IMR-90 (cell line): ENCODE data around the gene ATP5PD. TPM values are rescaled to one million over a fixed set of nuclear protein-coding genes. Genes with fewer than 3 reads are reported as not detected.
A peak's percentile ranks its signal among the peaks of the same experiment; 100 is the strongest.

Source experiments
- ATAC-seq: fragments of 200-7000 bp; cut with Tn5 transposase; 2 replicates; pipeline ENCODE4 v1.9.1; 2020; ENCODE audit warnings: low read depth, mild to moderate bottlenecking, moderate library complexity
- BruUV-seq: library from RNA; stranded (reverse); fragments of 400-500 nt; replicated peaks from 2 replicates; lab custom pipeline; 2021; lab: Mats Ljungman, UMichigan
- CTCF ChIA-PET: fragments of 300-600 bp; formaldehyde crosslinking; extraction: SDS; loops from one replicate; lab custom pipeline; 2021; ENCODE audit warnings: antibody characterized with exemption; lab: Yijun Ruan, JAX
- POLR2A ChIA-PET: fragments of 300-600 bp; sonication (Branson Sonifier 250); formaldehyde crosslinking; loops from one replicate; lab custom pipeline; 2022; ENCODE audit warnings: antibody characterized with exemption; ENCODE audit not compliant: unreplicated experiment; lab: Charles Lee
- DNase-seq: peaks from one replicate; pipeline ENCODE4 v3.0.0; 2013
- H2AFZ ChIP-seq: replicated peaks from 2 replicates; pipeline ENCODE3; 2013; ENCODE audit warnings: low read length, mild to moderate bottlenecking; ENCODE audit not compliant: poor library complexity
- H2AK5ac ChIP-seq: 2 replicates; pipeline ENCODE4 v1.6.1; 2013; ENCODE audit warnings: low read depth, low read length, inconsistent platforms
- H2AK9ac ChIP-seq: replicated peaks from 2 replicates; pipeline ENCODE3; 2013; ENCODE audit warnings: mild to moderate bottlenecking, low read depth, low read length, moderate library complexity; ENCODE audit not compliant: poor library complexity
- H2BK120ac ChIP-seq: 2 replicates; pipeline ENCODE4 v1.6.1; 2013; ENCODE audit warnings: low read depth, low read length, inconsistent platforms
- H2BK15ac ChIP-seq: 3 replicates; pipeline ENCODE4 v1.6.1; 2013; ENCODE audit warnings: low read depth, low read length, inconsistent platforms
- H2BK20ac ChIP-seq: 2 replicates; pipeline ENCODE4 v1.6.1; 2013; ENCODE audit warnings: low read depth, mild to moderate bottlenecking, inconsistent platforms, low read length, moderate library complexity
- H2BK5ac ChIP-seq: 2 replicates; pipeline ENCODE4 v1.6.1; 2013; ENCODE audit warnings: mild to moderate bottlenecking, low read depth, low read length, inconsistent platforms; ENCODE audit not compliant: poor library complexity, severe bottlenecking
- H3K14ac ChIP-seq: replicated peaks from 2 replicates; pipeline ENCODE4 v1.6.1; 2013; ENCODE audit warnings: low read depth, low read length, inconsistent platforms
- H3K18ac ChIP-seq: 2 replicates; pipeline ENCODE4 v1.6.1; 2013; ENCODE audit warnings: low read depth, low read length, control low read depth
- H3K23ac ChIP-seq: 2 replicates; pipeline ENCODE4 v1.6.1; 2013; ENCODE audit warnings: low read depth, low read length, inconsistent platforms
- H3K27ac ChIP-seq: 2 replicates; pipeline ENCODE4 v1.5.1; 2013; ENCODE audit warnings: mild to moderate bottlenecking, control low read depth, low read length; ENCODE audit not compliant: insufficient read depth
- H3K27me3 ChIP-seq: 2 replicates; pipeline ENCODE4 v1.6.1; 2013; ENCODE audit warnings: low read length; ENCODE audit not compliant: control insufficient read depth, insufficient read depth
- H3K36me3 ChIP-seq: 2 replicates; pipeline ENCODE4 v1.6.1; 2013; ENCODE audit warnings: low read length, mixed read lengths; ENCODE audit not compliant: control insufficient read depth, insufficient read depth
- H3K4ac ChIP-seq: 2 replicates; pipeline ENCODE4 v1.6.1; 2013; ENCODE audit warnings: low read depth, low read length, inconsistent platforms
- H3K4me1 ChIP-seq: 2 replicates; pipeline ENCODE4 v1.6.1; 2013; ENCODE audit warnings: low read length, mixed read lengths; ENCODE audit not compliant: control insufficient read depth, insufficient read depth
- H3K4me2 ChIP-seq: 2 replicates; pipeline ENCODE4 v1.6.1; 2013; ENCODE audit warnings: low read depth, mild to moderate bottlenecking, control low read depth, low read length, moderate library complexity
- H3K4me3 ChIP-seq: 2 replicates; pipeline ENCODE4 v1.5.1; 2013; ENCODE audit warnings: low read depth, mild to moderate bottlenecking, control low read depth, low read length, moderate library complexity; ENCODE audit not compliant: insufficient read depth
- H3K56ac ChIP-seq: 2 replicates; pipeline ENCODE4 v1.6.1; 2013; ENCODE audit warnings: low read length, inconsistent platforms; ENCODE audit not compliant: insufficient read depth; ENCODE audit errors: extremely low read depth
- H3K79me1 ChIP-seq, 2 experiments: 2 replicates each; pipeline ENCODE4 v1.6.1; 2013; ENCODE audit warnings: low read length in 2 of 2, inconsistent platforms in 1 of 2, low read depth in 1 of 2
- H3K9ac ChIP-seq: 2 replicates; pipeline ENCODE4 v1.6.1; 2013; ENCODE audit warnings: low read depth, low read length, control low read depth
- H3K9me1 ChIP-seq: 2 replicates; pipeline ENCODE4 v1.6.1; 2013; ENCODE audit warnings: low read length, inconsistent platforms; ENCODE audit not compliant: insufficient read depth
- H3K9me3 ChIP-seq: 2 replicates; pipeline ENCODE4 v1.6.1; 2013; ENCODE audit warnings: low read length; ENCODE audit not compliant: control insufficient read depth, insufficient read depth
- H4K20me1 ChIP-seq: 2 replicates; pipeline ENCODE4 v1.6.1; 2013; ENCODE audit warnings: low read length, inconsistent platforms; ENCODE audit not compliant: insufficient read depth
- H4K5ac ChIP-seq: 2 replicates; pipeline ENCODE4 v1.6.1; 2013; ENCODE audit warnings: mild to moderate bottlenecking, low read depth, low read length, control low read depth
- H4K8ac ChIP-seq, 2 experiments: 2 replicates each; pipeline ENCODE4 v1.6.1; 2013; ENCODE audit warnings: low read depth in 2 of 2, low read length in 2 of 2, control low read depth in 1 of 2, inconsistent platforms in 1 of 2
- H4K91ac ChIP-seq: 2 replicates; pipeline ENCODE4 v1.6.1; 2013; ENCODE audit warnings: low read depth, low read length, inconsistent platforms; ENCODE audit not compliant: insufficient read depth
- BHLHE40 ChIP-seq: fragments of 150-350 bp; IDR thresholded peaks from 2 replicates; pipeline ENCODE4 v1.6.1; 2016; ENCODE audit warnings: mild to moderate bottlenecking, low read depth, low read length
- CEBPB ChIP-seq: IDR thresholded peaks from 2 replicates; pipeline ENCODE4 v1.6.1; 2012; ENCODE audit warnings: low read depth, low read length, improper control_type of control experiment
- CHD1 ChIP-seq: IDR thresholded peaks from 2 replicates; pipeline ENCODE4 v1.6.1; 2012; ENCODE audit warnings: low read depth, low read length, improper control_type of control experiment
- FOS ChIP-seq: fragments of 150-350 bp; IDR thresholded peaks from 2 replicates; pipeline ENCODE4 v1.6.1; 2016; ENCODE audit warnings: low read depth, low read length
- MAZ ChIP-seq: IDR thresholded peaks from 2 replicates; pipeline ENCODE4 v1.6.1; 2012; ENCODE audit warnings: low read depth, mild to moderate bottlenecking, low read length, improper control_type of control experiment, moderate library complexity, borderline replicate concordance
- MXI1 ChIP-seq: IDR thresholded peaks from 2 replicates; pipeline ENCODE4 v1.6.1; 2012; ENCODE audit warnings: low read depth, mild to moderate bottlenecking, low read length, moderate library complexity, borderline replicate concordance
- NFE2L2 ChIP-seq: fragments of 150-350 bp; IDR thresholded peaks from 2 replicates; pipeline ENCODE4 v1.6.1; 2016; ENCODE audit warnings: low read depth, mild to moderate bottlenecking, low read length
- RAD21 ChIP-seq: IDR thresholded peaks from 2 replicates; pipeline ENCODE4 v1.6.1; 2012; ENCODE audit warnings: low read length, improper control_type of control experiment
- RCOR1 ChIP-seq: IDR thresholded peaks from 2 replicates; pipeline ENCODE4 v1.6.1; 2012; ENCODE audit warnings: mild to moderate bottlenecking, low read length, improper control_type of control experiment; ENCODE audit not compliant: insufficient replicate concordance
- RFX5 ChIP-seq: IDR thresholded peaks from 2 replicates; pipeline ENCODE4 v1.8.0; 2012; ENCODE audit warnings: low read depth, mild to moderate bottlenecking, low read length, moderate library complexity
- WGBS, 2 experiments: methylation state at CpG; one replicate each; pipeline versions ENCODE4 v1.1.5 to v1.1.7; 2013; ENCODE audit warnings: missing lambda C conversion rate in 2 of 2; ENCODE audit not compliant: insufficient read length in 1 of 2; ENCODE audit errors: extremely low coverage in 2 of 2; 5-methylcytosine and 5-hydroxymethylcytosine counted together
- dilution Hi-C: fragments of 300-500 bp; cut with HindIII; formaldehyde crosslinking; loops from one replicate; pipeline ENCODE4 v1.14.3; 2018; ENCODE audit warnings: low sequenced_read_pairs; ENCODE audit not compliant: unreplicated experiment
- in situ Hi-C: fragments of 300-500 bp; cut with MboI; formaldehyde crosslinking; loops from 3 replicates; pipeline ENCODE4 v1.14.3; 2019; ENCODE audit warnings: low sequenced_read_pairs, inconsistent platforms, mixed read lengths
- intact Hi-C: fragments of 100-400 bp; cut with micrococcal nuclease; formaldehyde crosslinking; loops from 2 replicates; pipeline ENCODE4 v1.10.0; 2022
- polyA plus RNA-seq, 3 experiments: library from polyadenylated mRNA; depleted of rRNA; stranded (reverse); fragments of >200 nt; gene quantifications; 2 replicates each; pipeline ENCODE4 v1.2.3, GENCODE V29; 2012; ENCODE audit warnings: low replicate concordance in 1 of 3
- total RNA-seq: library from RNA; depleted of rRNA; stranded (reverse); fragments of >200 nt; gene quantifications from 2 replicates; pipeline ENCODE4 v1.2.3, GENCODE V29; 2012
- TF ChIP-seq, protein P1 (sequence below): conservative IDR thresholded peaks from 2 replicates; pipeline ENCODE4 v1.5.1; 2012; ENCODE audit warnings: mild to moderate bottlenecking, low read depth, low read length, improper control_type of control experiment
- TF ChIP-seq, protein P2 (sequence below): fragments of 150-350 bp; IDR thresholded peaks from 2 replicates; pipeline ENCODE4 v1.6.1; 2016; ENCODE audit warnings: low read depth, mild to moderate bottlenecking, low read length, moderate library complexity, borderline replicate concordance

ATP5PD gene
- total and polyA plus RNA-seq, 2 of the 4 experiments (the other 2 are of a cell fraction), result 373 to 425 TPM

DNA sequence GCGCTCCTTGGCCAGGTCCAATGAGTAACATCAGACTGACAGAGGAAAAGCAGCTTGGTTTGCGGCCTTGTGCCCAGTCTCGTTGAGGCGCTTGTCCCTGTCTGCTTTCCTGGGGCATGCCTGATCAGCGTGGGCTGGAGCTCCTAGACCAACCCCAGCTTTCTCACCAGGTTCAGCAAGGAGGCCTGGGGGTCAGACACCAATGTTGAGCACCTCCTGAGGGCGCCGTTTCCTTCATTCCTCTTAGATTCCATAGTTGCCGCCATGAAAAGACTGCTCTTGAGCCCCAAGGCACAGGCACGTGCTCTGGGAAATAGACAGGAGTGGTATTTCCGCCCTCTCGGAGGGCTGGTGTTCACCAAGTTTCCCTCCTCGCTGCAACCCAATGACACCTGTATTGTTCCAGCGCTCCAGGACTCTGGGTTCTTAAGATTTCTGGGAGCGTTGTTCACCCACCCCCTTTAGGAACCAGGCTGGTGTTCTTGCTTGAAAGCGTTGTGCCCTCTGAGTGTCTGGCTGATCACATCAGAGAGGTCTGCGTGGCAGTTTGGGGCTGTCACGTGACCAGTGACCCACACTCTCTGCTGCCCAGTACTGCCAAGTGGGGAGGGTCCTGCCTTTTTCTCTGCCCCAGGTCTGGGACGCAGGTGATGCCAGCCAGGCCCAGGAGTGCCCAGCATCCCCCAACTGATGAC is 18.2 kb upstream of the ATP5PD start:
- H2AFZ ChIP-seq, result no peak overlapping the region
- WGBS, 2 experiments, result 100% methylated on average over 4 of the region's 18 CpGs; no CpG with 5 or more reads in 1 of the 2 experiments
- H4K91ac ChIP-seq, result no peak overlapping the region
- dilution Hi-C loops (no loop called here), intact Hi-C loops (loop anchor here (5.0 to 10.0 kb wide), 2 partner anchors 47 to 140 kb away; partner anchors contain the start of gene NUP85), in situ Hi-C loops (loop anchor here (10.0 to 25.0 kb wide), 2 partner anchors 140 to 347 kb away; partner anchors contain the start of genes GRB2 and NUP85)
- no peaks in the 10 kb centered on the region for H3K27me3 ChIP-seq
- H4K20me1 ChIP-seq, result no peaks in the 10 kb centered on the region
- TF ChIP-seq MXI1, result no peak
- no peak for TF ChIP-seq RAD21
- no peak for TF ChIP-seq BHLHE40
- TF ChIP-seq RFX5, result no peak
- TF ChIP-seq, protein P1, sequence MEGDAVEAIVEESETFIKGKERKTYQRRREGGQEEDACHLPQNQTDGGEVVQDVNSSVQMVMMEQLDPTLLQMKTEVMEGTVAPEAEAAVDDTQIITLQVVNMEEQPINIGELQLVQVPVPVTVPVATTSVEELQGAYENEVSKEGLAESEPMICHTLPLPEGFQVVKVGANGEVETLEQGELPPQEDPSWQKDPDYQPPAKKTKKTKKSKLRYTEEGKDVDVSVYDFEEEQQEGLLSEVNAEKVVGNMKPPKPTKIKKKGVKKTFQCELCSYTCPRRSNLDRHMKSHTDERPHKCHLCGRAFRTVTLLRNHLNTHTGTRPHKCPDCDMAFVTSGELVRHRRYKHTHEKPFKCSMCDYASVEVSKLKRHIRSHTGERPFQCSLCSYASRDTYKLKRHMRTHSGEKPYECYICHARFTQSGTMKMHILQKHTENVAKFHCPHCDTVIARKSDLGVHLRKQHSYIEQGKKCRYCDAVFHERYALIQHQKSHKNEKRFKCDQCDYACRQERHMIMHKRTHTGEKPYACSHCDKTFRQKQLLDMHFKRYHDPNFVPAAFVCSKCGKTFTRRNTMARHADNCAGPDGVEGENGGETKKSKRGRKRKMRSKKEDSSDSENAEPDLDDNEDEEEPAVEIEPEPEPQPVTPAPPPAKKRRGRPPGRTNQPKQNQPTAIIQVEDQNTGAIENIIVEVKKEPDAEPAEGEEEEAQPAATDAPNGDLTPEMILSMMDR, result no peak
- TF ChIP-seq FOS, result no peak
- TF ChIP-seq, protein P2, sequence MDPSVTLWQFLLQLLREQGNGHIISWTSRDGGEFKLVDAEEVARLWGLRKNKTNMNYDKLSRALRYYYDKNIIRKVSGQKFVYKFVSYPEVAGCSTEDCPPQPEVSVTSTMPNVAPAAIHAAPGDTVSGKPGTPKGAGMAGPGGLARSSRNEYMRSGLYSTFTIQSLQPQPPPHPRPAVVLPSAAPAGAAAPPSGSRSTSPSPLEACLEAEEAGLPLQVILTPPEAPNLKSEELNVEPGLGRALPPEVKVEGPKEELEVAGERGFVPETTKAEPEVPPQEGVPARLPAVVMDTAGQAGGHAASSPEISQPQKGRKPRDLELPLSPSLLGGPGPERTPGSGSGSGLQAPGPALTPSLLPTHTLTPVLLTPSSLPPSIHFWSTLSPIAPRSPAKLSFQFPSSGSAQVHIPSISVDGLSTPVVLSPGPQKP, result no peak
- TF ChIP-seq RCOR1, result no peak
- no peak for TF ChIP-seq MAZ
- no peak for TF ChIP-seq NFE2L2
- TF ChIP-seq CHD1, result no peak
- TF ChIP-seq CEBPB, result no peak
- H2BK20ac ChIP-seq, result no peak overlapping the region
- H3K36me3 ChIP-seq, result peaks cover 42% of the 10 kb centered on the region
- H3K27ac ChIP-seq, result no peak overlapping the region
- no peak overlapping the region for H4K5ac ChIP-seq
- no peak overlapping the region for H2AK9ac ChIP-seq
- no peak overlapping the region for H3K18ac ChIP-seq
- H3K79me1 ChIP-seq, result peaks cover 3 to 5% of the 10 kb centered on the region in 2 experiments; a peak in 3 of 4 replicates
- BruUV-seq, result TSS peak; percentile 67
- no peak for DNase-seq
- H4K8ac ChIP-seq, result no peak overlapping the region
- no peak overlapping the region for H2BK15ac ChIP-seq
- H3K4me3 ChIP-seq, result no peak overlapping the region
- no peak for ATAC-seq
- H2AK5ac ChIP-seq, result no peak overlapping the region
- no peak overlapping the region for H3K4ac ChIP-seq
- H3K4me2 ChIP-seq, result no peak overlapping the region
- no peak overlapping the region for H2BK5ac ChIP-seq
- CTCF ChIA-PET, result interaction anchor here (0.7 kb wide), 1 partner anchor 9 kb away, joined by 4 read pairs; no protein-coding TSS in a partner anchor
- peaks cover 4% of the 10 kb centered on the region; the same call in 1 of the 2 replicates for H3K4me1 ChIP-seq
- H3K23ac ChIP-seq, result no peak overlapping the region
- H3K9ac ChIP-seq, result no peak overlapping the region
- no peak overlapping the region for H3K56ac ChIP-seq
- 0 out of 2 replicates have a peak, but pooled peaks cover 3% of the 10 kb centered on the region for H3K9me1 ChIP-seq
- no peak overlapping the region for H3K14ac ChIP-seq
- no peak overlapping the region for H2BK120ac ChIP-seq
- no peaks in the 10 kb centered on the region for H3K9me3 ChIP-seq
- POLR2A ChIA-PET, result no interaction called here
